Measurements from ENCODE around the gene SYNPR. TPM values are rescaled to one million over a fixed set of nuclear protein-coding genes. Genes with fewer than 3 reads are reported as not detected.

SYNPR gene
- total RNA-seq, 1 donor from 2014 or later = not detected

GRCh38 chr3:63655519-63655918, 377.4 kb downstream of the SYNPR start:
- Mint-ChIP-seq H3K4me3 (no peak overlapping the region), H3K36me3 (ENCODE audit: low read depth) (peaks cover 3% of the 10 kb centered on the region), H3K9me3 (no peaks in the 10 kb centered on the region), H3K4me1 (no peaks in the 10 kb centered on the region), H3K27me3 (ENCODE audit: low read depth) (no peaks in the 10 kb centered on the region), H3K27ac (ENCODE audit: unreplicated experiment) (no peak overlapping the region)
- TF ChIP-seq CTCF (conservative IDR thresholded peaks at IDR 0.05) = no peak
- DNase-seq (ENCODE audit: low read depth, low spot score) = no peak

GRCh38 chr3:63656786-63657185, 378.7 kb downstream of the SYNPR start:
- no peaks in the 10 kb centered on the region for H3K4me1 Mint-ChIP-seq
- no peak for TF ChIP-seq CTCF (conservative IDR thresholded peaks at IDR 0.05)
- no peak for DNase-seq (ENCODE audit: low read depth, low spot score)
- no peak overlapping the region for H3K27ac Mint-ChIP-seq (ENCODE audit: unreplicated experiment)
- no peak overlapping the region for H3K4me3 Mint-ChIP-seq
- no peaks in the 10 kb centered on the region for H3K9me3 Mint-ChIP-seq
- H3K27me3 Mint-ChIP-seq (ENCODE audit: low read depth) = no peaks in the 10 kb centered on the region
- H3K36me3 Mint-ChIP-seq (ENCODE audit: low read depth) = peaks cover 3% of the 10 kb centered on the region

DNA sequence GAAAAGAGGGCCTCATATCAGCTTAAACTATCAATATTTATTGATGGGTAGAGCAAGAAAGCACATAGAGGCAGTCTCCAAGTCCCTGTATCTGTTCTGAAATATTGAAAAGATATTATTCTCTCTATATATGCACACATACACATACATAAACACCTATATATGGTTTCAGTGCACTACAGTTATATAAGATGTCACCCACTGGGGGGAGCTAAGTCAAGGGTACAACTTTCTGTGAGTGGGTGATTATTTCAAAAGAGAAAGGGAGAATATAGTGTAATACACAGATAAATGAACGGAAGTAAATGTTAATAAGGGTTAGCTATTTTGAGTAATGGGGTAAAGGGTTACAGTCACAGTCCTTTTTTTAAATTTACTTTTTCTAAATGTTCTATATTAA, 383.1 kb downstream of the SYNPR start:
- no peak overlapping the region for H3K27ac Mint-ChIP-seq (ENCODE audit: unreplicated experiment)

GRCh38 chr3:63662011-63662410, 383.9 kb downstream of the SYNPR start:
- Mint-ChIP-seq H3K9me3 (no peaks in the 10 kb centered on the region), H3K4me3 (no peak overlapping the region), H3K4me1 (no peaks in the 10 kb centered on the region), H3K27me3 (ENCODE audit: low read depth) (no peaks in the 10 kb centered on the region), H3K27ac (ENCODE audit: unreplicated experiment) (no peak overlapping the region), H3K36me3 (ENCODE audit: low read depth) (no peaks in the 10 kb centered on the region)
- DNase-seq (ENCODE audit: low read depth, low spot score) = no peak
- no peak for TF ChIP-seq CTCF (conservative IDR thresholded peaks at IDR 0.05)

More for the DNA sequence above, 383.1 kb downstream of the SYNPR start:
- Mint-ChIP-seq H3K36me3 (ENCODE audit: low read depth) (no peaks in the 10 kb centered on the region), H3K9me3 (no peaks in the 10 kb centered on the region), H3K4me3 (no peak overlapping the region), H3K27me3 (ENCODE audit: low read depth) (no peaks in the 10 kb centered on the region), H3K4me1 (no peaks in the 10 kb centered on the region)
- peak; percentile 32 for TF ChIP-seq CTCF (conservative IDR thresholded peaks at IDR 0.05)
- DNase-seq (ENCODE audit: low read depth, low spot score) = no peak

DNA sequence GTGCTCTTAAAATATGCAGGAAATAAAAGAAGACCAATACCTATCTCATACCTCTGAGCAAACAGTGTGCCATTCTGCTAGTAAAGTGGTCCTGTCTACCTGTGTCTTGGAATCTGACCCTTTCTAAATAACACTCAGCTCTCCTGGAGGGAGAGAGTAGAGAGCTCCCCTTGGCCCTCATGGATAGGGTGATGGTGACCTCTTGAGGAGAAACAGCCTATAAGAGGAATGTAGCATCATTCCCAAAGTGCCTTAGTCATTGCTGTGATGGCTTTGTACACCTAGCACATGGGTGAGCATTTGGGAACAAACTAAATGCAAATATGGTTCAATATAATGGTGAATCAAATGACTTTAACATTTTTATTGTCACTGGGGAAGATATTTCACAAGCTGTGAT, 384.4 kb downstream of the SYNPR start:
- no peaks in the 10 kb centered on the region for H3K9me3 Mint-ChIP-seq
- no peak overlapping the region for H3K4me3 Mint-ChIP-seq
- H3K27ac Mint-ChIP-seq (ENCODE audit: unreplicated experiment) = no peak overlapping the region
- H3K36me3 Mint-ChIP-seq (ENCODE audit: low read depth) = no peaks in the 10 kb centered on the region
- no peak for TF ChIP-seq CTCF (conservative IDR thresholded peaks at IDR 0.05)
- no peaks in the 10 kb centered on the region for H3K4me1 Mint-ChIP-seq
- DNase-seq (ENCODE audit: low read depth, low spot score) = no peak
- no peaks in the 10 kb centered on the region for H3K27me3 Mint-ChIP-seq (ENCODE audit: low read depth)

All from neural crest cell (in vitro differentiated cells).